PC-3 (cell line): ENCODE data around the gene REXO1. TPM values are rescaled to one million over a fixed set of nuclear protein-coding genes. Genes with fewer than 3 reads are reported as not detected.
A peak's percentile ranks its signal among the peaks of the same experiment; 100 is the strongest.

Experiments
- ATAC-seq: fragments of 200-7000 bp; cut with Tn5 transposase; 2 replicates; pipeline ENCODE4 v1.9.1; 2020; ENCODE audit warnings: mild to moderate bottlenecking, moderate library complexity
- BruUV-seq: library from RNA; stranded (reverse); fragments of 400-500 nt; replicated peaks from 2 replicates; lab custom pipeline; 2021; lab: Mats Ljungman, UMichigan
- CTCF ChIA-PET: fragments of 300-600 bp; sonication (Branson Sonifier 250); formaldehyde crosslinking; loops from one replicate; lab custom pipeline; 2022; ENCODE audit warnings: antibody characterized with exemption; lab: Charles Lee
- POLR2A ChIA-PET: fragments of 300-600 bp; sonication (Branson Sonifier 250); formaldehyde crosslinking; loops from one replicate; lab custom pipeline; 2022; ENCODE audit warnings: antibody characterized with exemption; ENCODE audit not compliant: unreplicated experiment; lab: Charles Lee
- DNase-seq: peaks from one replicate; pipeline ENCODE4 v3.0.0-alpha.2; 2015
- H2AFZ ChIP-seq: fragments of 300-600 bp; sonication (generic); 2 replicates; pipeline ENCODE4 v1.6.0; 2016; ENCODE audit warnings: antibody characterized with exemption, low read length
- H3F3A ChIP-seq: fragments of 300-600 bp; sonication (generic); one replicate; pipeline ENCODE4 v1.6.0; 2017; ENCODE audit warnings: antibody characterized with exemption, low read length, control low read depth, mild to moderate bottlenecking; ENCODE audit not compliant: unreplicated experiment
- H3K27ac ChIP-seq: fragments of 300-600 bp; sonication (generic); 2 replicates; pipeline ENCODE4 v1.5.1; 2016; ENCODE audit warnings: mild to moderate bottlenecking, low read length
- H3K27me3 ChIP-seq: fragments of 300-600 bp; sonication (generic); 2 replicates; pipeline ENCODE4 v1.6.1; 2016; ENCODE audit warnings: low read length, mixed read lengths
- H3K36me3 ChIP-seq: fragments of 300-600 bp; sonication (generic); 2 replicates; pipeline ENCODE4 v1.6.1; 2016; ENCODE audit warnings: low read depth, mixed run types, low read length, mixed read lengths
- H3K4me1 ChIP-seq: fragments of 300-600 bp; sonication (generic); 2 replicates; pipeline ENCODE4 v1.5.1; 2016; ENCODE audit warnings: low read length; ENCODE audit not compliant: insufficient read depth
- H3K4me2 ChIP-seq: fragments of 300-600 bp; sonication (generic); 2 replicates; pipeline ENCODE4 v1.6.0; 2016; ENCODE audit warnings: low read length
- H3K4me3 ChIP-seq: fragments of 300-600 bp; sonication (generic); 2 replicates; pipeline ENCODE4 v1.5.1; 2016; ENCODE audit warnings: mild to moderate bottlenecking, low read length, mixed read lengths
- H3K79me2 ChIP-seq: fragments of 300-600 bp; sonication (generic); 2 replicates; pipeline ENCODE4 v1.6.1; 2017; ENCODE audit warnings: low read length, mixed read lengths
- H3K9ac ChIP-seq: fragments of 300-600 bp; sonication (generic); 2 replicates; pipeline ENCODE4 v1.6.0; 2016; ENCODE audit warnings: mild to moderate bottlenecking, low read length
- H3K9me2 ChIP-seq: fragments of 300-600 bp; sonication (generic); replicated peaks from 2 replicates; pipeline ENCODE4 v1.6.1; 2016; ENCODE audit warnings: mixed run types, low read length, mixed read lengths
- H3K9me3 ChIP-seq: fragments of 300-600 bp; sonication (generic); 2 replicates; pipeline ENCODE4 v1.6.1; 2016; ENCODE audit warnings: low read length, mixed read lengths
- H4K20me1 ChIP-seq: fragments of 300-600 bp; sonication (generic); 2 replicates; pipeline ENCODE4 v1.6.1; 2016; ENCODE audit warnings: low read length, mixed read lengths
- EZH2 ChIP-seq: fragments of 300-600 bp; sonication (generic); IDR thresholded peaks from one replicate; pipeline ENCODE4 v1.6.1; 2017; ENCODE audit warnings: antibody characterized with exemption, mild to moderate bottlenecking, low read length; ENCODE audit not compliant: unreplicated experiment
- EZH2phosphoT487 ChIP-seq: fragments of 300-600 bp; sonication (generic); IDR thresholded peaks from 2 replicates; pipeline ENCODE4 v1.6.1; 2018; ENCODE audit warnings: mild to moderate bottlenecking, antibody characterized with exemption, low read length, borderline replicate concordance
- intact Hi-C: fragments of 100-400 bp; cut with micrococcal nuclease; formaldehyde crosslinking; loops from 2 replicates; pipeline ENCODE4 v1.9.0; 2023
- total RNA-seq: library from RNA; depleted of rRNA; stranded (reverse); fragments of >200 nt; gene quantifications from 2 replicates; pipeline ENCODE4 v1.2.3, GENCODE V29; 2014
- TF ChIP-seq, protein P1 (sequence below): fragments of 300-600 bp; sonication (generic); conservative IDR thresholded peaks from 2 replicates; pipeline ENCODE4 v1.5.1; 2017; ENCODE audit warnings: antibody characterized with exemption, low read depth, mild to moderate bottlenecking, low read length

The REXO1 gene
- total RNA-seq, 1 experiment from 2014 or later = 21.4 TPM

DNA sequence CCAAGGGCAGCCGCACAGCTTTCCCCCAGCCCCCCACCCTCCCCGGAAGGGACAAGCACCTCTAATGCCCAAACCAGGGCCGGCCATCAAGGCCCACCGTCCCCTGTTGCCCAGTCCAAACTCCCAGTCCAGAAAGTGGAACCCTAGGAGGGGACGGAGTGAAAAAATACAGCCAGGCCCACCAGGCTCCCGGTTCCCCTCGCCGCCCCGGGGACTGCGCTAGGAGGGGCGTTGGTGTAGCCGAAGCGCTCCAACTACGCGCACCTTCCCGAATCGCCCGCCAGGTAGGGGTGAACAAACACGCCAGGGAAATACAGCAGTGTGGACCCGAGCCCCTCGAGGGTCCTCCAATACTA, 13.8 kb upstream of the REXO1 start:
- peaks cover 17% of the 10 kb centered on the region; the same call in 1 of the 2 replicates for H3K4me1 ChIP-seq
- intact Hi-C loops = no loop called here
- peak overlapping the region; percentile 95 for H3K4me2 ChIP-seq
- TF ChIP-seq EZH2phosphoT487 (no peak), EZH2 (no peak)
- TF ChIP-seq, protein P1, sequence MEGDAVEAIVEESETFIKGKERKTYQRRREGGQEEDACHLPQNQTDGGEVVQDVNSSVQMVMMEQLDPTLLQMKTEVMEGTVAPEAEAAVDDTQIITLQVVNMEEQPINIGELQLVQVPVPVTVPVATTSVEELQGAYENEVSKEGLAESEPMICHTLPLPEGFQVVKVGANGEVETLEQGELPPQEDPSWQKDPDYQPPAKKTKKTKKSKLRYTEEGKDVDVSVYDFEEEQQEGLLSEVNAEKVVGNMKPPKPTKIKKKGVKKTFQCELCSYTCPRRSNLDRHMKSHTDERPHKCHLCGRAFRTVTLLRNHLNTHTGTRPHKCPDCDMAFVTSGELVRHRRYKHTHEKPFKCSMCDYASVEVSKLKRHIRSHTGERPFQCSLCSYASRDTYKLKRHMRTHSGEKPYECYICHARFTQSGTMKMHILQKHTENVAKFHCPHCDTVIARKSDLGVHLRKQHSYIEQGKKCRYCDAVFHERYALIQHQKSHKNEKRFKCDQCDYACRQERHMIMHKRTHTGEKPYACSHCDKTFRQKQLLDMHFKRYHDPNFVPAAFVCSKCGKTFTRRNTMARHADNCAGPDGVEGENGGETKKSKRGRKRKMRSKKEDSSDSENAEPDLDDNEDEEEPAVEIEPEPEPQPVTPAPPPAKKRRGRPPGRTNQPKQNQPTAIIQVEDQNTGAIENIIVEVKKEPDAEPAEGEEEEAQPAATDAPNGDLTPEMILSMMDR = no peak
- H3F3A ChIP-seq = no peaks in the 10 kb centered on the region
- H3K27me3 ChIP-seq = no peaks in the 10 kb centered on the region
- peak overlapping the region; percentile 94 for H3K4me3 ChIP-seq
- no peak overlapping the region for H3K27ac ChIP-seq
- H4K20me1 ChIP-seq = peaks cover 27% of the 10 kb centered on the region
- no peaks in the 10 kb centered on the region for H3K36me3 ChIP-seq
- H3K9me2 ChIP-seq = no peaks in the 10 kb centered on the region
- DNase-seq = no peak
- no peak for ATAC-seq
- BruUV-seq = TSS peak; percentile 68
- H2AFZ ChIP-seq = no peak overlapping the region
- H3K9me3 ChIP-seq = no peaks in the 10 kb centered on the region
- H3K79me2 ChIP-seq = peaks cover 56% of the 10 kb centered on the region
- peak overlapping the region; percentile 81 for H3K9ac ChIP-seq
- ChIA-PET POLR2A (no interaction called here), CTCF (no interaction called here)

DNA sequence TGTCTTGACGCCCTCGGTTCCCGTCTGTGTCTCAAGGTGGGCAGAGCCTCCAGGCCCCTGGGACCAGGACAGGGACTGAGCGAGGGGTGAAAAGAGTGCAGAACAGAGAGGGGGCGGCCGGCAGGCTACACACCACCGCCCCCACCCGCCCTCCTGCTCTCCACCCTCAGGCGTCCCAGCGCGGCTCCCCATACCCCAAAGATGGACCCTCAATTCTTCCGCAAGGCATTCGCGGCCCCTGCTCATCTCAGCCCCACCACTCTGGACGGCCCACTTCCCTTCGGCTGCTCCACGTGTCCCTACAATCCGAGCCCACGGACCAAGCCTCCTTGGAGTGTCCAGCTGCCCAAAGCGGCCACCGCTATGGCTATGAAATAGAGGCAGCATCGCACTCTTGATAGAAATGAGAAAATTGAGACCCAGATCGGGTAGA, 13.3 kb upstream of the REXO1 start:
- Histone ChIP-seq H3K9ac (peak overlapping the region; percentile 81), H3K9me2 (no peaks in the 10 kb centered on the region), H3K9me3 (no peaks in the 10 kb centered on the region), H3K4me1 (peaks cover 17% of the 10 kb centered on the region; the same call in 1 of the 2 replicates), H3K4me2 (peak overlapping the region; percentile 95), H3K27me3 (no peaks in the 10 kb centered on the region), H3K4me3 (peak overlapping the region; percentile 94), H3K79me2 (peaks cover 58% of the 10 kb centered on the region), H3K36me3 (no peaks in the 10 kb centered on the region), H4K20me1 (peaks cover 27% of the 10 kb centered on the region), H2AFZ (no peak overlapping the region), H3F3A (no peaks in the 10 kb centered on the region), H3K27ac (no peak overlapping the region)
- no peak for DNase-seq
- ChIA-PET CTCF (no interaction called here), POLR2A (no interaction called here)
- intact Hi-C loops = no loop called here
- BruUV-seq = no TSS peak
- TF ChIP-seq EZH2phosphoT487 (no peak), EZH2 (no peak)
- TF ChIP-seq, protein P1 = no peak
- no peak for ATAC-seq

DNA sequence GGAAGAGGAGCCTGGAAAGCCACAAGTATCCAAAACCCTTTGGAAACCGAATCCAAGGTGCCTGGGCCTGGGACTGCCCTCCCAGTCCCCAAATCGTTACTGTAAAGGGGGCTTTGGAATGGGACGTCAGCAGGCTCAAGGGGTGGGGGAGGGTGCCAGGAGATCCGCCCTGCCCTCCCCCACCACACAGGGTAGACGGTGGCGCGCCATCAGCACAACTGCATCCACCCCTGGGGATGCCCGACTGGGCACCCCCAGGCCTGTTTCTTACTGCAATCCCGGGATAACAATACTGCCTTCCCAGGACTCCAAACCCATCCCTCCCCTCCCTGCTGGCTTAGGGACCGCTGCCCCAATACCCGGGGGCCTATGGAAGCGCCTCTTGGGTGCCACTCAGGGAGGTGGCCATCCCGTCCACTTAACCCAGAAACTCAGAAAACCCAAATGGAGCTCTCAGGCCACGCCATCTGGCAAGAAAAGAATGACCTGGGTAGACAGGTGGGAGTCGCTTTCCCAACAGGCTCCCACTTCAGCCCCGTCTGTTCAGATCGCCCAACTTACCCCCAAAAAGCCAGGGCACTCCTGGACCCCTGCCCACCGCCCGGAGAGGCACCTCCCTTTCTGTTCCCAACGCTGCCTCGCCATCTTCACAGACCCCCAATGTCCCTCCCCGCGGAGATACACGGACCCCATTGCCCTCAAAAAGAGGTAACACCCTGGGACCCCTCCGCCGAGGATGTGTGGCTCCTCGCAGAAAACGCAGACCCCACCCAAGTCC, 12.7 kb upstream of the REXO1 start:
- H3K79me2 ChIP-seq = peaks cover 64% of the 10 kb centered on the region
- peak overlapping the region; percentile 94 for H3K4me3 ChIP-seq
- no peaks in the 10 kb centered on the region for H3K9me2 ChIP-seq
- DNase-seq = no peak
- no peaks in the 10 kb centered on the region for H3K36me3 ChIP-seq
- no peak for TF ChIP-seq EZH2
- no peak for TF ChIP-seq EZH2phosphoT487
- TF ChIP-seq, protein P1 = no peak
- no peaks in the 10 kb centered on the region for H3K27me3 ChIP-seq
- H3K4me2 ChIP-seq = peak overlapping the region; percentile 95
- ChIA-PET POLR2A (no interaction called here), CTCF (no interaction called here)
- peaks cover 27% of the 10 kb centered on the region for H4K20me1 ChIP-seq
- intact Hi-C loops = no loop called here
- no TSS peak for BruUV-seq
- H3K9ac ChIP-seq = peak overlapping the region; percentile 81
- no peaks in the 10 kb centered on the region for H3K9me3 ChIP-seq
- no peak overlapping the region for H3K27ac ChIP-seq
- peaks cover 17% of the 10 kb centered on the region; the same call in 1 of the 2 replicates for H3K4me1 ChIP-seq
- no peak overlapping the region for H2AFZ ChIP-seq
- H3F3A ChIP-seq = no peaks in the 10 kb centered on the region
- ATAC-seq = no peak
